Measurements from ENCODE around the gene FAM228B.

Gene FAM228B

GRCh38 chr2:24206242-24206641 is 83.0 kb downstream of the FAM228B start:
- no peak for DNase-seq

GRCh38 chr2:24206714-24207113 is 83.4 kb downstream of the FAM228B start:
- no peak for DNase-seq

GRCh38 chr2:24207359-24207758 is 84.1 kb downstream of the FAM228B start:
- DNase-seq = no peak

GRCh38 chr2:24208490-24208889 is 85.2 kb downstream of the FAM228B start:
- DNase-seq = no peak

- no peak for DNase-seq
Measured at GRCh38 chr2:24209389-24210105, 86.3 kb downstream of the FAM228B start.

- DNase-seq = no peak
Measured at GRCh38 chr2:24210106-24210455, 86.8 kb downstream of the FAM228B start.

- no peak for DNase-seq
Measured at GRCh38 chr2:24210723-24211122, 87.5 kb downstream of the FAM228B start.

- no peak for DNase-seq
Measured at GRCh38 chr2:24211408-24211807, 88.1 kb downstream of the FAM228B start.

- DNase-seq = no peak
Measured at GRCh38 chr2:24214880-24215279, 91.6 kb downstream of the FAM228B start.

Data from activated CD4-positive, alpha-beta T cell treated with anti-CD3 and anti-CD28 coated beads, Interleukin-2, amount 50 U/mL, for 48 hours (primary cell).